Breast epithelium (tissue), 3 donors: ENCODE results near the gene TPSAB1.

Source experiments
- POLR2A ChIP-seq: fragments of 450-650 bp; IDR thresholded peaks from one replicate; pipeline ENCODE4 v1.6.1; 2016; ENCODE audit warnings: antibody characterized with exemption, mild to moderate bottlenecking, moderate library complexity
- POLR2AphosphoS5 ChIP-seq, 3 donors: sonication (generic); formaldehyde crosslinking; IDR thresholded peaks; one replicate each; pipeline ENCODE4 v1.6.1; 2017; ENCODE audit warnings: antibody characterized with exemption in 3 of 3
- TF ChIP-seq, protein P1 (sequence below), 3 donors: fragments of 450-650 bp; IDR thresholded peaks; one replicate each; pipeline ENCODE4 v1.5.1; 2016 to 2017; ENCODE audit warnings: antibody characterized with exemption in 3 of 3, mild to moderate bottlenecking in 3 of 3, moderate library complexity in 3 of 3

DNA sequence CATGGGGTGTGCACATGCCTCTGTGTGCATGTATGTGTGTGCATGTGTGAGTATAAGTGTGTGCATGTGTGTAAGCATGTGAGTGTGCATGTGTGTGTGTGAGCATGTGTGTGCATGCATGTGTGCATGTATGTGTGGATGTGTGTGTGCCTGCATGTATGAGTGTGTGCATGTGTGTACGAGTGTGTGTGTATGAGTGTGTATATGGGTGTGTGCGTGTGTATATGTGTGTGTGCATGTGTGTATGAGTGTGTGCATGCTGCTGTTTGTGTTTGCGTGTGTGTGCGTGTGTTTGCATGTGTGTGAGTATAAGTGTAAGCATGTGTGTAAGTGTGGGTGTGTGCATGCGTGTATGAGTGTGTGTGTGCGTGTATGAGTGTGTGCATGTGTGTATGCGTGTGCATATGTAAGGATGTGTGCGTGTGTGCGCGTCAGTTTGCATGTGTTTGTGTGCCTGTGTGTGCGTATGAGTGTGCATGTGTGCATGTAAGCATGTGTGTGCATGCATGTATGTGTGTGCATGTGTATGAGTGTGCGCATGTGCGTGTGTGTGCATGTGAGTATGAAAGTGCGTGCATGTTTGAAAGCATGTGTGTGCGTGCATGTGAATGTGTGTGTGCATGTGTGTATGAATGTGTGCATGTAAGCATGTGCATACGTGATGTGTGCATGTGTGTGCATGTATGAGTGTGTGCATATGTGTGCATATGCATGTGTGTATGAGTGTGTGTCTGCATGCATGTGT lies 24.0 kb downstream of the TPSAB1 start:
- TF ChIP-seq, protein P1, sequence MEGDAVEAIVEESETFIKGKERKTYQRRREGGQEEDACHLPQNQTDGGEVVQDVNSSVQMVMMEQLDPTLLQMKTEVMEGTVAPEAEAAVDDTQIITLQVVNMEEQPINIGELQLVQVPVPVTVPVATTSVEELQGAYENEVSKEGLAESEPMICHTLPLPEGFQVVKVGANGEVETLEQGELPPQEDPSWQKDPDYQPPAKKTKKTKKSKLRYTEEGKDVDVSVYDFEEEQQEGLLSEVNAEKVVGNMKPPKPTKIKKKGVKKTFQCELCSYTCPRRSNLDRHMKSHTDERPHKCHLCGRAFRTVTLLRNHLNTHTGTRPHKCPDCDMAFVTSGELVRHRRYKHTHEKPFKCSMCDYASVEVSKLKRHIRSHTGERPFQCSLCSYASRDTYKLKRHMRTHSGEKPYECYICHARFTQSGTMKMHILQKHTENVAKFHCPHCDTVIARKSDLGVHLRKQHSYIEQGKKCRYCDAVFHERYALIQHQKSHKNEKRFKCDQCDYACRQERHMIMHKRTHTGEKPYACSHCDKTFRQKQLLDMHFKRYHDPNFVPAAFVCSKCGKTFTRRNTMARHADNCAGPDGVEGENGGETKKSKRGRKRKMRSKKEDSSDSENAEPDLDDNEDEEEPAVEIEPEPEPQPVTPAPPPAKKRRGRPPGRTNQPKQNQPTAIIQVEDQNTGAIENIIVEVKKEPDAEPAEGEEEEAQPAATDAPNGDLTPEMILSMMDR (IDR thresholded peaks at IDR 0.05) = no peak
- TF ChIP-seq POLR2A (no peak), POLR2AphosphoS5 (IDR thresholded peaks at IDR 0.05) (no peak)
